ENCODE data around the gene SMAGP. TPM values are rescaled to one million over a fixed set of nuclear protein-coding genes. Genes with fewer than 3 reads are reported as not detected.
"Not testable (repeated sequence)": the region's sequence is repeated elsewhere in the genome, so short reads cannot be mapped to it uniquely, and the experiment has no call there.

Gene SMAGP
- total RNA-seq, 1 donor = 9.8 TPM

DNA sequence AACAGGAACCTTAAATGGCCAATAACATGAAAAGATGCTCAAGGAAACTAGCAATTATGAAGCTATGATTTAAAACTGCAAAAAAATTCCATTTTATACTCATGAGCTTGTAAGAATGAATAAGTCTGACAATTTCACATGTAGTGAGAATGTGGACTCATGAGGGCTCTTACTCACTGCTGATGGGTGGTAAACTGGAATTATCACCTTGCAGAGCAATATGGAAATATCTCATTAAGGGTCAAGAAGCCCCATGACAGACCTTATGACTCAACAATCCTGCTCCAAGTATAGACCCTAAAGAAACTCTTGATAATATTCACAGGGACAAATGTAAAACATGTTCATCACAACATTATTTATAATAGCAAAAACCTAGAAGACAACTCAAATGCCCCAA is 23.5 kb upstream of the SMAGP start:
- no peak for DNase-seq (ENCODE audit: insufficient read length, low spot score, missing footprints)
- H3K4me3 ChIP-seq (ENCODE audit: insufficient read depth, low read length) = no peak overlapping the region
- no peaks in the 10 kb centered on the region for H3K4me1 ChIP-seq (ENCODE audit: insufficient read depth, low read length)
- TF ChIP-seq, protein P1, sequence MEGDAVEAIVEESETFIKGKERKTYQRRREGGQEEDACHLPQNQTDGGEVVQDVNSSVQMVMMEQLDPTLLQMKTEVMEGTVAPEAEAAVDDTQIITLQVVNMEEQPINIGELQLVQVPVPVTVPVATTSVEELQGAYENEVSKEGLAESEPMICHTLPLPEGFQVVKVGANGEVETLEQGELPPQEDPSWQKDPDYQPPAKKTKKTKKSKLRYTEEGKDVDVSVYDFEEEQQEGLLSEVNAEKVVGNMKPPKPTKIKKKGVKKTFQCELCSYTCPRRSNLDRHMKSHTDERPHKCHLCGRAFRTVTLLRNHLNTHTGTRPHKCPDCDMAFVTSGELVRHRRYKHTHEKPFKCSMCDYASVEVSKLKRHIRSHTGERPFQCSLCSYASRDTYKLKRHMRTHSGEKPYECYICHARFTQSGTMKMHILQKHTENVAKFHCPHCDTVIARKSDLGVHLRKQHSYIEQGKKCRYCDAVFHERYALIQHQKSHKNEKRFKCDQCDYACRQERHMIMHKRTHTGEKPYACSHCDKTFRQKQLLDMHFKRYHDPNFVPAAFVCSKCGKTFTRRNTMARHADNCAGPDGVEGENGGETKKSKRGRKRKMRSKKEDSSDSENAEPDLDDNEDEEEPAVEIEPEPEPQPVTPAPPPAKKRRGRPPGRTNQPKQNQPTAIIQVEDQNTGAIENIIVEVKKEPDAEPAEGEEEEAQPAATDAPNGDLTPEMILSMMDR (IDR thresholded peaks at IDR 0.05; ENCODE audit: extremely low read depth, low read depth, low read length) = no peak
- H3K4me2 ChIP-seq (ENCODE audit: insufficient read depth, low read length) = no peak overlapping the region
- H3K9me3 ChIP-seq (ENCODE audit: low read depth, low read length) = no peaks in the 10 kb centered on the region
- no peaks in the 10 kb centered on the region for H3K36me3 ChIP-seq (ENCODE audit: insufficient read depth, low read length)
- H3K27ac ChIP-seq (ENCODE audit: low read depth, low read length) = no peak overlapping the region
- no peaks in the 10 kb centered on the region for H3K27me3 ChIP-seq (ENCODE audit: insufficient read depth, low read length)
- H2AFZ ChIP-seq (ENCODE audit: low read length) = no peak overlapping the region
- H4K20me1 ChIP-seq (ENCODE audit: insufficient read depth, low read length) = no peaks in the 10 kb centered on the region
- H3K79me2 ChIP-seq (ENCODE audit: insufficient read depth, low read length) = no peaks in the 10 kb centered on the region

DNA sequence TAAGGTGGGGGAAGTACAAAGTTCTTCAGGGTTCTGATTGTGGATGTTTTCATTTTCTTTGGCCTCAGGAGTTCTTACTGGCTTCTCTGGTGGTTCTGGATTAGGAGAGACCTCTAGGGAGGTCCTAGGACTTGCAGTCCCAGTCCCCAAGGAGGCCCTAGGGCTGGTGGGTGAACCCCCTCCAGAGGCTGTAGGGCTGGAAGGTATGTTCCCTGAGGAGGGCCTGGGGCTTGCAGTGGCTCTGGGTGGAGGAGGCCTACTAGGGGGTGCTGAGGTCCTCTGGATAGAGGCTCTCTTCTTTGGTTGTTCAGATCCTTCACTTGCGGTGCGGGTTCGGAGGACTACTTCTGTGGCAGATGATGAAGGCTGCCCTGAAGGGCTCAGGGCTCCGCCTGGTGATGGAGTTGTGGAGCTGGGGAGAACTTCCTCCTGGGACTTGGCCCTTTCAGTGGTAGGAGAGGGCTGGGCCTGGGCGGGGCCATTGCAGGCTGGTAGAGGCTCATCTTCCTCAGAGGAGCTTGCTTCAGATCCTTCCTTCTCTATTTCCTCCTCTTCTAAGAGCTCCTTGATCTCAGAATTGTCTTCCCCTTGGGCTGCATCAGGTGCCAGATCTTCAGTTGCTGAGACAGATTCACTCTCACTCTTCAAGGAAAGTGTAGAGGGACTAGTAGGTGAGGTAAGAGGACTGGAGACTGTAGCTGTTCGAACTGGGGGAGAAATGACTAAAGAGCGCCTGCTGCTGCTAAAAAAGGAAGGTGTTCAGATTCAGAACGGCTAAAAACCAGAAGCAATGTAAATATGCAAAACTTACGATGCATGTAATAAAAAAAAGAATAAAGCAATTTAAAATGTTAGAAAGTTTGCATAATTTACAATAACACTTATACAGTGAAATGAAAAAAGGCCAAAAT is 21.6 kb upstream of the SMAGP start:
- H3K27ac ChIP-seq (ENCODE audit: low read depth, low read length); H2AFZ ChIP-seq (ENCODE audit: low read length); H4K20me1 ChIP-seq (ENCODE audit: insufficient read depth, low read length); H3K36me3 ChIP-seq (ENCODE audit: insufficient read depth, low read length); H3K4me2 ChIP-seq (ENCODE audit: insufficient read depth, low read length); DNase-seq (ENCODE audit: insufficient read length, low spot score, missing footprints); H3K79me2 ChIP-seq (ENCODE audit: insufficient read depth, low read length); H3K4me3 ChIP-seq (ENCODE audit: insufficient read depth, low read length); H3K27me3 ChIP-seq (ENCODE audit: insufficient read depth, low read length); H3K9me3 ChIP-seq (ENCODE audit: low read depth, low read length); H3K4me1 ChIP-seq (ENCODE audit: insufficient read depth, low read length): not testable (repeated sequence)

DNA sequence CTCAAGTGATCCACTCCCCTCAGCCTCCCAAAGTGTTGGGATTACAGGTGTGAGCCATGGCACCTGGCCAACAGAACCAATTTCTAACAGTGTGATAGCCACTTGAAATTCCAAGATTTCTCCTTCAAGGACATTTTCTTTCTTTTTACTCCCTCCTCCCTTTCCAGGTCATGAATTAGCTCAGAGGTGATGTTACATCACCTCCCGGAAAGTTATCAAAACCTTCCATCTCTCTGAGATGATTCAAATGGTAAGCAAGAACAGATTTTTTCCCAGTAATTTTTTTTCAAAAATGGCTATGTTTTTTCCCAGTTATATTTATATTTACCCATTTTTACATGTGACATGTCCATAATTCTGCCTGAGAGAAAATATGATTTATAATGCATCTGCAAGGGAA is 15.6 kb upstream of the SMAGP start:
- no peak overlapping the region for H3K4me2 ChIP-seq (ENCODE audit: insufficient read depth, low read length)
- H3K9me3 ChIP-seq (ENCODE audit: low read depth, low read length) = no peaks in the 10 kb centered on the region
- H3K4me3 ChIP-seq (ENCODE audit: insufficient read depth, low read length) = no peak overlapping the region
- H3K4me1 ChIP-seq (ENCODE audit: insufficient read depth, low read length) = peaks cover 7% of the 10 kb centered on the region
- H4K20me1 ChIP-seq (ENCODE audit: insufficient read depth, low read length) = no peaks in the 10 kb centered on the region
- TF ChIP-seq, protein P1 (IDR thresholded peaks at IDR 0.05; ENCODE audit: extremely low read depth, low read depth, low read length) = no peak
- H3K79me2 ChIP-seq (ENCODE audit: insufficient read depth, low read length) = no peaks in the 10 kb centered on the region
- H3K27ac ChIP-seq (ENCODE audit: low read depth, low read length) = no peak overlapping the region
- no peaks in the 10 kb centered on the region for H3K27me3 ChIP-seq (ENCODE audit: insufficient read depth, low read length)
- no peaks in the 10 kb centered on the region for H3K36me3 ChIP-seq (ENCODE audit: insufficient read depth, low read length)
- DNase-seq (ENCODE audit: insufficient read length, low spot score, missing footprints) = no peak
- no peak overlapping the region for H2AFZ ChIP-seq (ENCODE audit: low read length)

DNA sequence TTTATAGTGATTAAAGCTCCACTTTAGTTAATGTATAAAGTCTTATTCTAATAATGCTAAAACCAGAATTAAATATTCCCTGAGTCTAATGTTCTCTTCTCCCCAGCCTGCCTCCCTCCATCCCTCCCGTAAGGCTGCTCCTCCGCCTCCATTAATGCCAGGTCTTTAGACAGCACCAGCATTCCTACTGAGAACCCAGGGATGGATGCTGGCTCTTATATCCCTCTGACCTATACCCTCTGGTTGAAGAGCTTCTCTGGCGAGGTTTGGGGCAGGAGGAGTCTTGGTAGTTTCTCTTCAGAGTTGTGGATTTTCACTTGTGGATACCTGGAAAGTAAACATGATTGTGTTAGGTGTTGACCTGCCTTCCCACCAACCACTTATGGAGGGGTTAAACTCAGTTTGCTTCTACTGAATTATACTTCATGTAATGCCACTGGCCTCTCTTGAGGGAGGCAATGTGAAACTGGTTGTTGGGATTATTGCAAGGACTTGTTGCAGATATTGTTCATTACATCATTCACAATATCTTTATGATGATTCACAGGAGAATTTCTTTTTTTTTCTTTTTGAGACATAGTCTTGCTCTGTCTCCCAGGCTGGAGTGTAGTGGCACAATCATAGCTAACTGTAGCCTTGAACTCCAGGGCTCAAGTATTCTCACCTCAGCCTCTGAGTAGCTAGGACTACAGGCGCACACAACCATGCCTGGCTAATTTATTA is 11.1 kb upstream of the SMAGP start:
- H3K79me2 ChIP-seq (ENCODE audit: insufficient read depth, low read length) = no peaks in the 10 kb centered on the region
- peak overlapping the region; percentile 40 for H3K4me2 ChIP-seq (ENCODE audit: insufficient read depth, low read length)
- no peak overlapping the region for H3K4me3 ChIP-seq (ENCODE audit: insufficient read depth, low read length)
- H3K9me3 ChIP-seq (ENCODE audit: low read depth, low read length) = no peaks in the 10 kb centered on the region
- peaks cover 7% of the 10 kb centered on the region for H3K4me1 ChIP-seq (ENCODE audit: insufficient read depth, low read length)
- H4K20me1 ChIP-seq (ENCODE audit: insufficient read depth, low read length) = no peaks in the 10 kb centered on the region
- TF ChIP-seq, protein P1 (IDR thresholded peaks at IDR 0.05; ENCODE audit: extremely low read depth, low read depth, low read length) = no peak
- H3K27ac ChIP-seq (ENCODE audit: low read depth, low read length) = no peak overlapping the region
- peak overlapping the region; percentile 57 for H2AFZ ChIP-seq (ENCODE audit: low read length)
- DNase-seq (ENCODE audit: insufficient read length, low spot score, missing footprints) = peak; percentile 67
- no peaks in the 10 kb centered on the region for H3K27me3 ChIP-seq (ENCODE audit: insufficient read depth, low read length)
- no peaks in the 10 kb centered on the region for H3K36me3 ChIP-seq (ENCODE audit: insufficient read depth, low read length)
